Hematopoietic multipotent progenitor cell treated with erythropoietin and hydrocortisone succinate and interleukin-3 and kit ligand, for 6 days (in vitro differentiated cells): ENCODE data around the gene ADH7.
"Not testable (repeated sequence)": the region's sequence is repeated elsewhere in the genome, so short reads cannot be mapped to it uniquely, and the experiment has no call there.

Experiments used
- DNase-seq: peaks from one replicate; pipeline ENCODE4 v3.0.0-alpha.2; 2015

Gene ADH7

DNA sequence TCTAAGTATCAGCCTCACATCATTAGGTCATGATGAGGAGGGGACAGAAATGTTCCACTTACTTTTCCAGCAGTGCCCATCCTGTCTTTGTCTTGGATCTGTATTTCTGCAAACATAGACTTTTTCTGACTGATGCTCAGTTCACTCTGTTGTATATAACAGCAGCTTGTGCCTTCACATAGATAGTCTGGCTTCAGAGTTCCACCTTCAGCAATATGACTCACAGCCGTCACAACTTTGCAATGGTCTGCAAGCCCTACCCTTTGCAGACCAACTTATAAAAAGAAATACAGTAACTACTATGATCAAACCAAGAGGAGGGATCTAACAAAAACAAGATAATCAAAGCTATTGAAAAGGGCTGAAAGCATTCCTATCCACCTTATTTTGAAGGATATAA lies at the start of gene ADH7:
TSS of gene ADH7 (minus strand) at position 189 of the 400 bp plus-strand sequence. CDS start at position 80, 109 bp downstream.
- DNase-seq = no peak

DNA sequence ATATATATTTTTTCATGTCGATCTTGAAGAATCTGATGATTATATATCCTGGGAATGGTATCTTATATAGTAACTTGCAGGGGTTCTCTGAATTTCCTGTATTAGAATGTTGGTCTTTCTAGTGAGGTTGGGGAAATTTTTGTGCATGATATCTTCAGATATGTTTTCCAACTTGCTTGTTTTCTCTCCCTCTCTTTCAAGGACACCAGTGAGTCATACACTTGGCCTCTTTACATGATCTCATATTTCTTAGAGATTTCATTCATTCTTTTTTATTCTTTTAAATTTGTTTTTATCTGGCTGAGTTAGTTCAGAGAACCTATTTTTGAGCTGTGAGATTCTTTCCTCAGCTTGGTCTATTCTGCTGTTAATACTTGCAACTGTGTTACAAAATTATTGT lies 48.5 kb upstream of the ADH7 start:
- no peak for DNase-seq

DNA sequence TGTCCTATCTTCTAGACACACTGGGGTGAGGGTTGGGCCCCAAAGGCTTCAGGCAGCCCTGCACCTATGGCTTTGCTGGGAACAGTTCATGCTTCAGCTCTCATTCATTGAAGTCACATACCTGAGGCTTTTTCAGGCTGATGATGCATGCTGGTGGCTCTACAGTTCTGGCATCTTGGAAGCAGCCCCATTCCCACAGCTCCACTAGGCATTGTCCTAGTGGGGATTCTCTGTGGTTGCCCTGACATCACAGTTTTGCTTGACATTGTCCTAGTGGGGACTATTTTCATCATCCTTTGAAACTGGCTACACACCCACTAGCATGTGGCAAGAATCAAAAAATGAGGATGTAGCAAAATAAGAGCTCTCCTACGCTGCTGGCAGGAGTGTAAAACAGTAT lies 38.0 kb upstream of the ADH7 start:
- DNase-seq = no peak

DNA sequence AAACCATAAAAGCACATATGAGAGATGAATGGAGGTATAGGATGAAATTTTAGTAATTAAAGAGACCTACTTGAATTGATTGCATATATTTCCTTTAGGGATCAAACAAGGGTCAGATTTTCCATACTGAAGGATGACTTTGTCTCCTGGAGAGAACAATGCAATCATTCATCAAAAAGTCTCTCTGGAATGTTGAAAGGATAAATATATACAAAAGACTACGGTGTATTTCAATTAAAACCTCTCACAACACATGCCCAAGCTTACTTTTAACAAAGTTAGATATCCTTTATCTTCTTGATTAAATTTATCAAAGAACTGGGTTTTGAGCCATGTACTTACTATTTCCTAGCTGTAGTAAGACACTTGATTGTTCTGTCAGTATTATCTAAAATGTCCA lies 36.8 kb upstream of the ADH7 start:
- no peak for DNase-seq

DNA sequence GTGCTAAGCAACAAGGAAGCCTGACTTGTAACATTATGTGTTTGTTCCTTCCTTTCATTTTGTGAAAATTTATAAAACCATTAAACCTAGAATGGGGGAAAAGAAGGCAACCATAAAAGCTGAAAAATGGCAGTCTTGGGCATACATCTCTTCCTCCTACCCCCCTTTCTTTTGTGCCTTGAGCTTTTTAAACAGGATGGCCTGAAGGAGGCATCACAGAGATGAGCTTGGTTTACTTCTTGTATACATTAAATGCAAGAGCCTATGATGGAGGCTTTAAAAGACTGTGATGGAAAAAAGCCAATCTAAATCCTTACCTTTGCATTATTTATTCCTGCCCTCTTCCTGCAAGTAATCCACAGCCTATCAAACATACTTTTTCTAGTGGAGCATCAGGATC lies 36.2 kb upstream of the ADH7 start:
- no peak for DNase-seq

DNA sequence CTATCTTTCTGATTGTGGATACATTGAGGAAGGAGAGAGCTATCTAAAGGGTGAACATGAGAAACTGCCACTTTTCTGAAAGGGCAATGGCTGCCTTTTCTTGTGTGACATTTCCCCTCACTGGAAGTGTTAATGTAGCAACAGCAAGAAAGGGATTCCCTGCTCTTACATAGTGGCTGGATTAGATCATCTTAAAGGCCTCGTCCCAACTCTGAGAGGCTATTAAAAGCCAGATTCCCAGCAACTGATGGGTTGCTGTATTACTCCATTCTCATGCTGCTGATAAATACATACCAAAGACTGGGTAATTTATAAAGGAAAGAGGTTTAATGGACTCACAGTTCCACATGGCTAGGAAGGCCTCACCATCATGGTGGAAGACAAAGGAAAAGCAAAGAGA lies 33.7 kb upstream of the ADH7 start:
- no peak for DNase-seq

DNA sequence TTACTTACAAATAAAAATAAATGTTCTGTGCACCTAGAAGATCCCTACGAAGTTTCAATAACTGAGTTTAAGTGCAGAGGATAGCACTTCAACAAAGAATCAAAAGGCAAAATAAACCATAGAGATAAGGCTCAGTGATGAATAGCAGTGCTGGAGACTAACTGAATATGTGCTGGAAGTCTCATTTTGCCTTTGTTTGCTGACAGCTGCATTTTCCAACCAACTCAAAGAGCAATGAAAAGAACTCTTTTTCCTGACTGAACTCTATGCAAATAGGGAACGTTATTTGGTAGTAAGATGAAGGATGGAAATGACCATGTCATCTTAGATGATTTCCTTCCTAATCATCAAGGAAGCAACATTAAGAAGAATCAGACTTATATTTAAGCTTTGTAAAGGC lies 32.7 kb upstream of the ADH7 start:
- DNase-seq = no peak

DNA sequence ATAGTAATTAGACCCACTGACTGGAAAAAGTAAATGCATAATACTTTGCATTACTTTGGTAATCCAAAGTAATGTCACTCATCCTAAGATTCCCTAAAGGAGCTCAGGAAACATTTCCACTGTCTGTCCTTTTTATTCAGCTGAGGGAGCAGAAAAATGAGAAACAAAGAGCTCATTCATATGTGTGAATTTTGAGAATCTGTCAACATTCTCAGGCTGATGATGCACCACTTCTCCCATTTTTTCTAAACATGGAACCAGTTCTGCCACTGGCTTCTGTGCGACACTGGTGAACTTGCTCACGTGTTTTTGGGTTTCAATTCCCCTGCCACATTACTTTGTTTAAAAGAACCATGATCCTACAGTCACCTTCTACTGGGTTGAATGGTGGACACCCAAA lies 28.4 kb upstream of the ADH7 start:
- no peak for DNase-seq

DNA sequence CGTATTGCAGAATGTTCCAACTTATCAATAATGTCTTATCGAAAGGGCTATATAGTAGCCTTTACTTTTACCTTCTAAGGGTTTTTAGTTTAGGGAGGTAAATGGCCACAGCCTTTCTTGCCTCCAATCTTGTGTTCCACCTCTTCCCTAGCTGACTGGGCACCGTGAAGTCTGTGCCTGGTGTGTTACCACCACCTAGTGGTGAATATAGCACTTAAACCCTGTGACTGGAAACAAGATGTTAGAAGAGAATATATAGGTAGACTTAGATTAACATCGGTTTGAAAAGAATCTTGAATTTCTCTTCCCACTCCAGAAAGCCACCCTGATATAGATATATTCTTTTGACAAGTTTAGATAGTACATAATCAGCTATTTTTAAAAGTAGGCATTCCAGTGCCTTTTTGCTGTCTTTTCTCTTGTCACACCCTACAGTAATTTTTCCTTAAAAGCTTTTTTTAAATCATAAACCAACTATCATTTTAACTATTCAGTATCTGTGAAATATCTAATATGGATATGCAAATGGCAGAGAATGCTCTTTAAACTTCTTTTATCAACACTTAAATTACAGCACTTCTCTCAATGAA lies 27.8 kb upstream of the ADH7 start:
- peak; percentile 76 for DNase-seq

DNA sequence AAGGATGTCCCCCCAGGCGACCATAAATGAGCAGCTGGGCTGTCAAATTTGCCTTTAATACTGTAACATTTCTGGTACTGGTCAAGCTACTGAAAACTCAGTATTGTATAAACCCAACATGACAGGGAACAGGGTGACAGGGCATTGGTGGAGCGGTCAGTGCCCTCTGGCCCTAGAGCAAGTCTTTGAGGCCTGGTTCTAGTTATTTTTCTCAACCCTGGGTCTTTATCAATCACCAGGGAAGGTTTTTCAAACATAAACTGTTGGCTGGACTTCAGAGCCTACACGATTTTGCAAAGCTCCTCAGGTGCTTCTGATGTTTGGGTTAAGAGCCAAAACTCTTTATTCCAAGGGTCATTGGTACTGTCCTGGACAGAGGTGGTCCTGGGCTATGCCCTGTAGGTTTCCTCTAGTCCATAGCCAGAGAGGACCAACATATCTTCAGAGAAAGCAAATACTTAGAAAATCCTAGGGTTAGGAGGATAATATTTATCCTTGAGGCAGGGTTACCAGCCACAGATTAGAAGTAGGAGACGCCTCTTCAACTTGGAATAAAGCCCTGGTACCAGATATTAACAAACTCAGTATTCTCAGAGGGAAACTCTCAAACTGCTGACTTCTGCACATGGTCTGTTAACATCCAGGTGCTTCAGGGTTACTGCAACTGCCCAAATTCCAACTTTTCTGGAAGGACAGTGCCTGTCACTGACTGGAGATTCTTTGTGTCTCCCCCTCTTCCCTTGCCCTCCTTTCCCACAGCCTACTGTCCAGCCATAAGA lies 26.7 kb upstream of the ADH7 start:
- no peak for DNase-seq

DNA sequence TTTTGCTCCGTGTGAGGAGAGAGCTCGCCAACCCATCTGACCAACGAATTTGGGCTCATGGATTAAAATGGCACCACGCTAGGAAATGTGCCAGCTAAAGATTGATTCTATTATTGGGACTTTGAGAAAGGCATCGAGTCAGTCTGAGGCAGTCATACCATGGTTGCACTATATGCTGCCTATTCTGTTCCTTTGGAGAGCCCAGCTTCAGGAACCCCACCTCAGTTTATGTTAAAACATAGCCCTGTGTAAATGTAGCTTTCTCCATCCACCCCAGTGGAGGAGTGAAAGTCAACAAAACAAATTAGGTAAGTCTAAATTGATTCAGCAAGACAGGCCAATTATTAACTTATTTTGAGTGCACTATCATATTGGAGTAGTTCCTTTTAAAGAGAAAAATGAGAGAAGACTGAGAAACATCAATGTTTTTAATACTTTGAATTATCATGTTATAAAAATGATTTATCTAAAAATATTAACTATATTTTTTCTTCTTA lies 24.5 kb upstream of the ADH7 start:
- DNase-seq = no peak

DNA sequence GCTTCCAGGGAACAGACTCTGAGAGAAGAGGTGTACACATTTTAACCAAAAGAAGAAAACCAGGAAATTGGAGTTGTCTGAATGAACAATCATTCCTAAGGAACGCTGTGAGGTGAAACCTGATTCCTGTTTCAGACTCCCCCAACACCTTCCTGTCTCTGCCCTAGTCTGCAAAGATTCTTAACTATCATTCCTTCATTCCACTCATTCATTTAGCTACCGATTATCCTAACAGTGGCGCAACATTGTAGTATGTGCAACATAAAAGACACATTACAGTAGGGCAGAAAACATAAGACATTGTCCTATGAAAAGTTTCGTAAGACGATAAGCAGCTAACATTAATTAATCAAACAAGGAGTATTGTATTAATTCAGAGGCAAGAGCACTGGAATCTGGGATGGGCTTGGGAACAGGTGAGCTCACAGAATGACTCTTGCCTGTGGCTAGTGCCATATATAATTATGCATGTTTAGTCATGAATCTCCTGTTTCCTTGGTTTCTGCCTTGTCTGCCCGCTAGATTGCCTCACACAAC lies 23.8 kb upstream of the ADH7 start:
- no peak for DNase-seq

DNA sequence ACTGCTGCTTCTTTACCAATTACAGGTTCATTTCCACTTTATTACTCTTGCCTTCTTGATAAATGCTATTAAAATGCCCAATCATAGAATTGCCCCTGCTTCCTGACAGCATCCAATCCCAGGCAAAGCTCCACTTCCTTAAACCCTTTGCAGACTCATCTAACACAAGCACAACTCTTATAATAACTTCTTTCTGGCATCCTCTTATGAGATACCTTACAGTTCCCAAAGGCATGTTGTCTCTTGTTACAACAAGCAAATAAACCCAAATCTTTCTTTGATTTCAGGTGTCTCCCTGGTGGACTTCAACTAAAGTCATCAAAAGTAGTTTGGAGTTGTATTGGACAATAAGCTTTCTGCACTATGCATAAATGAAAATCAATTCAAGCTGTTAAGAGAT lies 22.5 kb upstream of the ADH7 start:
- DNase-seq = no peak

DNA sequence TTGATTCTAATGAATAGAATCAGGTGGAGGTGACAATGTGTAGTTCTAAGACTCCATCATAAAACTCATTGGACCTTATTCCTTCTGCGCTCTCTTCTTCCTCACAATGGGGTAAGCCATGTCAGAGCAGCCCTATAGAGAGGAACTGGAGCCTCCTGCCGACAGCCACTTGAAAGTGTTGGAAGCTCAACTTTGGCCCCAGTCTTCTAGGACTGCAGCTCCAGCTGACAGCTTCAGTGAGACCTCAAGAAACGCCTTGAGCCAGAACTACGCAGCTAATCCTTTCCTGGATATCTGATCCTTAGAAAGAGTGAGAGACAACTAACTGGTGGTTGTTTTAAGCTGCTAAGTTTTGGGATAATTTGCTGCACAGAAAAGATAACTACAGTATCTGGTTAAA lies 22.1 kb upstream of the ADH7 start:
- DNase-seq = no peak

DNA sequence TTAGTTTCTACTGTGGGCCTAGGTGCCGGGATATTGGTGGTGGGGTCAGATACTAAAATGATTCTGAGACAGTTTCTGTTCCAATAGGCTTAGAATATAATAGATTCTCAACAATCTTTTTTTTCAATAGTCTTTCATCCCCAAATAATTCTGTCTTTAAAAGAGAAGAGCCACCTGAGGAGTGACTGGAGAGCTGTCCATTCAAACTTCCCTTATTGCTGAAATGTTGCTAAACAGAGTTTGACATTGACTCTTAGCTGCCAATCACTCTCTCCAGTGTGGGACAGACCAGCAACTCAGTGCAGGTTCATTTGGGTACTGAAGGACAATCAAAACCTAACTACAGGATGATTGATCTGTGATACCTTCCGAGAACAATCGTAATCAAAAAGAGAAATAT lies 12.4 kb upstream of the ADH7 start:
- DNase-seq = no peak

DNA sequence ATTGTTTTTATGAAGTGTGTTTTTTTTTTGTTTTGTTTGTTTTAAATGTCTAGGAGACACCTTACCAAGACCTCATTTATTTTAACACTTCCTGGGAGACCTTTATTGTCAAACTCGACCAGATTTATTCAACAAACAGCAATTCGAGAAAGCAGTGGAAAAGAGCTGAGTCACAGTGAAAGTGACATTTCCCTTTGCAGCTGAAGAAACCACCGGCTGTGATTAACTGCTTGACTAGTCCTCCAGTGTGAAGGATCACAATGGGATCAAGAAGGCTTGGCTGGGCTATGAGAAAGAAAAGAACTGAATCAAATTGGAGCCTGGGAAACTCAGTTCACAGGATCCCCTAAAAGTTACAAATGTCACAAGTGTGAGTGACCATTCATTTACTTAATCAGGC lies 11.9 kb upstream of the ADH7 start:
- peak; percentile 15 for DNase-seq

DNA sequence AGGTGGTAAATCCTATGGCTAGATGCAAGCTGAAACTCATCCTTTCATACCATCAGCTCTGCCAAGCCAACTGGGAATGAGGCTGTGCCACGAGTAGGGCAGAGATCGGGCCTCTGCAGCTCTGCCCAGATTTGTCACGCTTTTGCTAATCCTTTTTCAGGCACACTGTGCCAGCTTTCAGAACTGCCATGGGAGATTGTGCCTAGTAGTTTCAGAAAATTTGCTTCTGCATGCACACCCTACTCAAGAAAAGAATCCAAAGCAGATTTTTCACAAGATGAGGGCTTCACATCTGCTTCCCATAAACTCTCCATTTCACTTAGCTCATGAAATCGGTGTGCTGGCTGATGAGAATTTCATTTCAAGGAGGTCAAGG lies 3.3 kb upstream of the ADH7 start:
- DNase-seq = no peak

DNA sequence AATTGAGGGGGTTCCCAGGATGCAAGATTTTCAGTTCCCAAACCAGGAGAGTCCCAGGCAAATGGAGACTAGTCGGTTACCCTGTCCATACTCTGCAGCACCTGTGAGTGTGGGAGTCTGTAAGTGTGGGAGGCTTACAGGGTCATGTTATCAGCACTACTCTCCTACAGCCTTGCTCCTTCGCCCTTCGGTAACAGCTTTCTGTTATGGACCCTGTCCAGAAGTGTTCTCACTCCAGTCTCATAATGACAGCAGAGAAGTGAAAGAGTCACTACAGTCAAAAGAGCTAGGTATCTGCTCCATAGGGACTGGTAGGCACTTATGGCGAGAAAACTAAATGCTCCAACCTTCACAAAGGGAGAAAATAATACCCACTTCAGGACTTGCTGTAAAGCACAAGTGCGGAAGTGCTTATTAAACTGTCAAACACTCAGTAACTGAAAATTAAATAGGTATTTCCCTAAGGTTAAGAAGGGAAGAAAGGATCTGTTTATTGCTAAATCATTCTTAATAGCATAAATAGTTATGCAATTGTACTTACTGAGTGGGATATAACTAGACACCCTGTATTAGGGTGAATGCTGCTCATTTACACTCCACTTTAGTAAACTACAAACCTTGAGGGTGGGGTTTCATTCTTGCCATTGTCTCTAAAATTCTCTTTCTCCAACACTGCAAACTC lies 2.7 kb upstream of the ADH7 start:
- no peak for DNase-seq

DNA sequence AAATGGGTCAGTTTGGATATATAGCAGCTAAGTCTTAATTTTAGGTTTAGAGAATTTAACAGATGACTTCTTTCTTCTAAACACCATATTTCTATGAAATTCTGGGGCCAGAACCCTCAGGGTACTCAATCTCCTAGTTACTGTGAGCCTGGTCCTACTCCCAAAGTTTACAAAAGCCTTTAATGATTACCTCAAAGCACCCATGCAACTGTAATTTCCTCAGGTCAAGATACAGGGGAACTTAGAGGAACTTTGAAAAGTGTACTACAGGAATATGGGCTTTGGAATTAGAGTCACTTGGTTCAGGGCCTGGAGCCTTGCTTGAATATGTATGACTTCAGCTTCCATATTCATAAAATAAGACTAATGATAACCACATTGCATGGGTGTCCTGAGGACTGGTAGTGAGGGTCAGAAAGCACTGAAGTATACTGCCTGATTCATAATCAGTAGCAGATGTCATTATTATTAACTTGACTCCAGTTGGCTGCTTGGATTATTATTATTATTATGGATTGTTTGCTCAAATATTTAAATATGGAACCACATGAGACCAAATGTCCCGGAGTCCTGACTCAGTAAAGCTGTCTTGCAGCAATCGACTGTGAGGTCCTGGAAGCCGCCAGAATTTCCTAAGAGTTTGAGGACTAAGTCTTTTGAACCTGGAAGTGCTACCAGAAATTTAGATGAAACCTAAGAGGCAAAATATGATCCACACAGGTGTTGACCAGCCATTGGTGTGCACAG lies 2.0 kb upstream of the ADH7 start:
- DNase-seq = no peak

DNA sequence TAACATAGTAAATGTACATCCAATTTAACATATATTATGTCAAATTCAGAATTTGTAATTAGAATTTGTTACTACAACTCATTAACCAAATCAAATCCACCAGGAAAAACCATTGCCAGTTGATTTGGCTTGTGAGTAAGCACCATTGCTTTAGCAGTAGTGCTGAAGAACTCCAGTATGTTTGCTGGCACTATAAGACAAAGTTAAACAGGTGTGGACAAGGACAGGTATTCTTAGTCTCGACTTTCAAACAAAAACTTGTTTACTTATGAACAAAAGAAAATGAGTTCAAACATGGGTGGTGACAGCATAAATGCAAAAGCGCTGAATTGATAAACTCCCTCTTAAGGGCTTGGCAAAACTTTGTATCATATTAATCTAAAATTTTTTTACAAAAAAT lies 1.3 kb upstream of the ADH7 start:
- DNase-seq = no peak

DNA sequence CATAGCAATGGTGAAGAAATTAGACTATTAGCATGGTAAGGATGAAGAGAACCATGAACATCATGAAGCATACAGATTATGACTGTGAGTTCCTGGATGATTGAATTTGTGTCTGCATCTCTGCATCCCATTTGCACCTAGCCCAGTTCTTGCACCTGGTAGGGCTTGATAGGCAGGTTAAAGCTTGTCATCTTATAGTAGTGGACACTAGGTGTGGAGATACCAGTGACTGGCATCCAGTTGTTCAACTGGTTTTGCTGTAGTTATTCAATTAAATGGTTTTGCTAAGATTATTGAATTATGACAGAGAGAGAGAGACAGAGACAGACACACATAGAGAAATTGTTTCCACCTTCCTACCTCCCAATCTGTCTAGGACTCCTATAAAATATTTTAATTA lies 5.0 kb downstream of the ADH7 start:
- DNase-seq = no peak

DNA sequence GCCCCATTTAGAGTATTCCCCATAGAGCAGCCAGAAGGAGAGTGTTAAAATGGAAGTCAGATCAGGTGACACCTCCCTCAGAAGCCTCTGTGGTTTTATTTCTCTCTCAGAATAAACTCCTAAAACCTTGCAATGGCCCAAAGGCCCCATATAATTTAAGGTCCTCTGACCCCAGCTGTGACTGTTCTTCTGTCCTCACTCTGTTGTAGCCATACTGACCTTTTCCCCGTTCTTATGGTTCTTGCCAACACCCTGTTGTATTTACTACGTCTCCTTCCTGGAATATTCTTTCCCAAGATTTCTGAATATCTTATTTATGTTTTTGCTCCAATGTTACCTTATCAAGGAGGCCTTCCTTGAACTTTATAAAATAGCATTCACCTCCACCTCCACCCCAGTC lies 18.0 kb downstream of the ADH7 start:
- DNase-seq = no peak

DNA sequence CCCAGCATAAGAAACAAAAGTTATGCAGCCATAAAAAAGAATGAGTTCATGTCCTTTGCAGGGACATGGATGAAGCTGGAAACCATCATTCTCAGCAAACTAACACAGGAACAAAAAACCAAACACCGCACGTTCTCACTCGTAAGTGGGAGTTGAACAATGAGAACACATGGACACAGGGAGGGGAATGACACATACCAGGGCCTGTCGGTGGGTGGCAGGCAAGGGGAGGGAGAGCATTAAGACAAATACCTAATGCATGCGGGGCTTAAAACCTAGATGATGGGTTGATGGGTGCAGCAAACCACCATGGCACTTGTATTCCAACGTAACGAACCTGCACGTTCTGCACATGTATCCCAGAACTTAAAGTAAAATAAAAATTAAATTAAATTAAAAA lies 19.4 kb downstream of the ADH7 start:
- DNase-seq = not testable (repeated sequence)
